ENCODE data around the gene NR4A1.
"Not testable (repeated sequence)": the region's sequence is repeated elsewhere in the genome, so short reads cannot be mapped to it uniquely, and the experiment has no call there.

The NR4A1 gene

GRCh38 chr12:52082026-52082668, 30.9 kb downstream of the NR4A1 start:
- no peak for DNase-seq

GRCh38 chr12:52082669-52082987, 31.4 kb downstream of the NR4A1 start:
- DNase-seq = no peak

DNA sequence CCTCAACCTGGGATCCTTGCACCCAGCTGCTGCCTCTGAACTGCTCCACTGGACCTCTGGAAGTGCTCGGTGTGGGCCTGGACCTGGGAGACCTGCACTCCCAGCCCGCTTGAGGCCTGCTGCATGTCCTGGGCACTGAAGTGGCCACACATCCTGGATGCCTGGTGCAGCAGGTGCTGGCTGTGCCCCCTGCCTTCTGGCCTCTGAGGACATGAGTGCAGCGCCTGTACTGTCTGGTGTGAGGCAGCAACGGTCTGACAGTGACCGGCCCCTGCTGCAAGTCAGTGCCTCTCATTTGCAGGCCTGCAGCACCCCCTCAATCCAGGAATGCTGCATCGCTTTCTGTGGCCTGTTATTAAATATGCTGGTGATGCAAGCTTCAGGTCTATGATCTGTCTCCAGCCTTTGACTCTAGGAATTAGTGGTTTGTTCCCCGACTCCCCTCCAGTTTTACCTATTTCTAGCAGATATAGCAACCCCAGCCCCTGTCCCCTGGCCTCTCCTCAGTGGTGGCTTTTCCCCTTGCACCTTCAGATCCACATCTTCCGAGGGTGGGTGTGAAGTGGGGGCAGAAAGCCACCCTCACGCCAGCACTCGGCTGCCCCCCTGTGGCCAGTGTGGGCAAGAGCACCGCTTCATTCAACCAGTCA, 31.9 kb downstream of the NR4A1 start:
- DNase-seq = peak; percentile 69

GRCh38 chr12:52083638-52083996, 32.4 kb downstream of the NR4A1 start:
- no peak for DNase-seq

DNA sequence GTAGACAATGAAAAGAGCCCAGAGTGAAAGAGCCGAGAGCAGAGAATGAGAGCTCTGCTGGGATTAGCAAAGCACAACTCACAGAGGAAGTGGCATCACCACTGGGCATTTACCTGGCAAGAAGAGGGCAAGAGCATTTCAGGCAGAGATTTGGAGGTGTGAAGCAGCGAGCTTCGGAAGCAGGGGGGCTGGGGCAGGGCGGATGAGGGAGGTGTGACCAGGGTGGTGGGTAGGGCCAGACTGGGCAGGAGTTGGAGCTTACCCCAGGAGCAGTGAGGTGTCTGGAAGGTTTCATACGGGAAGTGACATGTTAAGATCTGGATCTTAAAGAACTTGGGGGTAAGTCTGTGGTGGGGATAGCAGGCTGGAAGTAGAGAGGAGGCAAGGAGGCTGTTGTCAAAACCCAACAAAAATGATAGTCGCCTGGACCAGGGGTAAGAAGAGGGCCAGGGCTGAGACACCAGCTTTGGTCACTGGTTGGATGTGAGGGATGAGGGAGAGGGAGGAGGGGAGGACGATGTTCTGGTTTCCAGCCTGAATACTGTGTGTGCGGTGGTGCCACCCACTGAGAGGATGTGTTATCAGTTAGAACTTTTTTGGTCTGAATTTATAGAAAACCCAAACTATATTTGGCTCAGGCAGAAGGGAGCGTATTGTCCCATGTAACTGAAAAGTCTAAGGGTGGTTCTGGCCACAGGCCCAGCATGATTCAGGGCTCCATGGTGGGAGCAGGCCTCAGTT, 33.4 kb downstream of the NR4A1 start:
- DNase-seq = no peak

GRCh38 chr12:52085682-52086180, 34.5 kb downstream of the NR4A1 start:
- DNase-seq = no peak

DNA sequence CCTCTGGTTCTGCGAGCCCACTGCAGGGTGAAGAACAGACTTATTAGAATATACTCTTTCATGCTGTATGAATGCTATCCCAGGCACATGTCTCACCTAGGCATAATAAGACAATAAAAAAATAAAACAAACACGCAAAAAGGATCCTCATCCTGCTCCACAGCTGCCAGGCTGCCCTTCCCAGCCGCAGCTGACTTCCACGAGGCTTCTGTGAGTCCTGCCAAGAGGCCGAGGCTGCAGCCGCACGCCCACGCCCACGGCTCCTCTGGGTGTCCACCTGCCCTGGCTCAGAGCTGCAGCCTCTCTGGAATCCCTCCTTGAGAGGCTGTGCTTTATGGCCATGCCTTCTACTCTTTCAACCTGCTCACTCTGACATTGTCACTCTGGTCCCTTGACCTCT, 35.1 kb downstream of the NR4A1 start:
- DNase-seq = no peak

- no peak for DNase-seq
These were observed 35.9 kb downstream of the NR4A1 start for GRCh38 chr12:52086944-52087835.

- DNase-seq = no peak
These were observed 36.9 kb downstream of the NR4A1 start for GRCh38 chr12:52087961-52088820.

DNA sequence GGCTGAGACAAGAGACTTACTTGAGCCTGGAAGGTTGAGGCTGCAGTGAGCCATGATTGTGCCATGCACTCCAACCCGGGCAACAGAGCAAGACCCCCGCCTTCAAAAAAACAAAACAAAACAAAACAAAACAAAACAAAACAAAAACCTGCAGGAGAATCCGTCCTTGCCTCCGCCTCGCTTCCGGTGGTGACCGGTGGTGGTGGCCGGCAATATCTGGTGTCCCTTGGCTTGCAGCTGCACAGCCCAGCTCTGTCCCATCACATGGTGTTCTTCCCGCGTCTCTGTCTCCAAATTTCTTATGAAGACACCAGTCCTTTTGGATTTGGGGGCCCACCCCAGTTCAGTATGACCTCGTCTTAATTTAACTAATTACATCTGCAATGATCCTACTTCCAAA, 38.2 kb downstream of the NR4A1 start:
- DNase-seq = no peak

GRCh38 chr12:52090291-52090690, 39.0 kb downstream of the NR4A1 start:
- DNase-seq = no peak

- DNase-seq = no peak
These were observed 39.8 kb downstream of the NR4A1 start for GRCh38 chr12:52091061-52091460.

GRCh38 chr12:52091869-52092268, 40.6 kb downstream of the NR4A1 start:
- DNase-seq = no peak

- no peak for DNase-seq
These were observed 42.1 kb downstream of the NR4A1 start for GRCh38 chr12:52093346-52093745.

DNA sequence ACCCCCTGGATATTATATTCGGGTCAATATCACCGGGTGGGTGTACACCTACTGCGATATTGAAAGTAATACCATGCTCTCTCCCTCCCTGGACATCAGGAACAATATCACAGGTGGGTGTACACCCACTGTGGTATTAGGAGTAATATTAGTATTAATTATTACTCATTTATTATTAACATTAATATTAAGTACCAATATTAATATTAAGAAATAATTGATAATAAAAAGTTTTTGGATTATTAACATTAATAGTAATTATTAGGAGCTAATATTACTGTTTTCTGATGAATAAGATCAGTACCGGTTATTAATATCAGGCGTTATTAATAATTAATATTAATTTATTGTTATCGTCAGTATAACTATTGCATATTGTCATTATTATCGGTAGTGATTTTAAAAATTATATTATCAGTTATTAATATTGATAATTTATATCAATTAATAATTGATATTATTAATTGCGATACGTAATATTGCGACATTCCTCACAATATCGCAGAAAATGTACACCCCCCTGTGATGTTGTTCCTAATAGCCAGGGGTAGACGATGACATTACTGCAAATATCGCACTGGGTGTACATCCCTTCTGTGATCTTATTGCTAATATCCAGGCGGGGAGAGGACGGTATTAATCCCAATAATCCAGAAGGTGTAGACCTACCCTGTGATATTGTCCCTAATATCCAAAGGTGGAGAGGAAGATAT, 45.2 kb downstream of the NR4A1 start:
- DNase-seq = no peak

- no peak for DNase-seq
These were observed 45.9 kb downstream of the NR4A1 start for GRCh38 chr12:52097045-52097666.

GRCh38 chr12:52104431-52105089, 53.3 kb downstream of the NR4A1 start:
- not testable (repeated sequence) for DNase-seq

Measured in activated CD4-positive, alpha-beta T cell treated with anti-CD3 and anti-CD28 coated beads, Interleukin-10, Interleukin-2, amounts not matched to agents 100 ng/mL and 50 ng/mL, durations not matched to agents 16 hours and 8 hours (primary cell).